HL-60/S4 treated with phorbol 12-myristate 13-acetate at 8.2 ng/mL for 4 days and 3 days (cell line): ENCODE results near the gene PIPOX.

Source experiments
- in situ Hi-C: fragments of 300-500 bp; cut with MboI; formaldehyde crosslinking; loops from 2 replicates; pipeline ENCODE4 v1.15.0; 2022; ENCODE audit warnings: low sequenced_read_pairs

Gene PIPOX

DNA sequence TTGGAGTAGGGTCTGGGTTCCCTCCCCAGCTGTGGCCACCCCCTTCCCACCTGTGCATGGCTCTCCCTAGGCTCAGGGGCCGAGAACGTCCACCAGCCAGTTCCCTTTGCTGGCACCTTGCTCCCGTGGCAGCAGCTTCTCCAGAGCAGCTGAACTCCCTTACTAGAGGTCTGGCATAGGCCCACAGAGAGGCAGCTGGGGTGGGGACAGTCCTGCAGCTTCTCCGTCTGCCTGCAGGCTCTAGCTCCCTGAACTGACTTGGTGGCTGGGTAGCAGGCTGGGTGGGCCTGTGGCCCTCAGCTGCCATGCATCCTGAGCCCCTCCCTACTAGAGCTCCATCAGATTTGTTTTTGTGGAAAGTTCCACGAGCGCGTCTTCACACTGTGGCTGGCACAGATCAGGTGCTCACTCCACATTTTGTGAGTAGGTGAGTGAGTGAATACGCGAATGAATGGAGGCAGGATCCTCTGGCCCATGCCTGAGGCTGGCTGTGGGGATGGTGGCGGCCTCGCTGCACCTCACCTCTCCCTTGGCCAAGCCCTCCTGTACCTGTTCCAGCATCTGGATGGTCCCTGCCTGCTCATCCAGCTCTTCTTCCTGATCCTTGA is 51.3 kb downstream of the PIPOX start:
- in situ Hi-C loops, result no loop called here

DNA sequence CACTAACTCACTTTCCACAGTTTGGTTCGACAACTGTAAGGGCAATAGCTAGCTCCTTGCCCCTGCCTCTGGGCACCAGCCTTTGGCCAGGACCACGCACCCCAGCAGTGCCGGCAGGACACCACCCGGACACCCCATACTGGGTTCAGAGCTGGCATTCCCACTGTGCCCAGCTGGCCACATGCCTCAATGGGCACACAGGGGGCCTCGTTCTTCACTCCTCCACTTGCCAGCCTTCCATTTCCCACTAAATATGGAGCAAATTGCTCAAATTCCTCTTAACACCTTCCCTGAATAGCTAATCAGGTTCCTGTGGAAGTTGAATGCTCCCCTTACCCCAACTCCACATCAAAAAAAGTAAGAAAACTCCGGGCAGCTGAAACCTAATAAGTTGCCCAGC is 52.5 kb downstream of the PIPOX start:
- in situ Hi-C loops, result no loop called here

DNA sequence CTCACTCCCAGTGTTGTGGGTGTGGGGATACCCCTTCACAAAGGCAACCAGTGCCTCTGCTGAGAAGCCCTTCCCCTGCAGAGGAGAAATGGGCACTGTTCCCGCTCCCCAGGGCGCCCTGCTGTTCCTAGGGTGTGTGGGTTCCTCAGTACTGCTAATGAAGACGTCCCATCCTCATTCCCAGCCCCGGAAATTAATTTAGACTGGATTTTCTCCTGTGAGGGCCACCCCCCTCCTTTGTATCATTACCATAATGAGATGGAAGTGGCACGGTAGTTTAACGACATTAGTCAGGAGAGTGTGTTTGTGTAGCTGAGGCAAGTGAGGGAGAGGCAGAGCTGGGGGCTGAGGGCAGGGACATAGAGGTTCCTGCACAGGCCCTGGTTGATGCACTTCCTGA is 53.2 kb downstream of the PIPOX start:
- in situ Hi-C loops, result no loop called here

DNA sequence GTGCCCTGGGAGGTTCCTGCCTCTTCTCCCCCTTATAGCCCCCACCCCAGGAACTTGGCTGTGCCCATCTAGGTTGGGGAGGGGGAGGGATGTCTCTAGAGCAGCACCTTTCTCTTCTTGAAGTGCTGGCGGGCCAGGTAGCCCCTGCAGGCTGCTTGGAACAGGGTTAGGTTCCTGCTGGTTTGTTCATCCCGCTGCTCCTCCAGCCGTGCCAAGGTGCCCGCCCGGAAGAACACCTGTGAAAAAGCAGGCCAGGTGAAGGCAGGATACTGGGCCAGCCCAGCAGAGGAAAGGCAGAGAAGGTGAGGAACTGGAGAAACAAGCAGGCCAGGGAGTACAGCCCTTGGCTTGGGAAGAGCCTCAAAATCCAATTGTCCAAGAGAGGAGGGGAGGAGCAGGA is 56.6 kb downstream of the PIPOX start:
- in situ Hi-C loops, result no loop called here

DNA sequence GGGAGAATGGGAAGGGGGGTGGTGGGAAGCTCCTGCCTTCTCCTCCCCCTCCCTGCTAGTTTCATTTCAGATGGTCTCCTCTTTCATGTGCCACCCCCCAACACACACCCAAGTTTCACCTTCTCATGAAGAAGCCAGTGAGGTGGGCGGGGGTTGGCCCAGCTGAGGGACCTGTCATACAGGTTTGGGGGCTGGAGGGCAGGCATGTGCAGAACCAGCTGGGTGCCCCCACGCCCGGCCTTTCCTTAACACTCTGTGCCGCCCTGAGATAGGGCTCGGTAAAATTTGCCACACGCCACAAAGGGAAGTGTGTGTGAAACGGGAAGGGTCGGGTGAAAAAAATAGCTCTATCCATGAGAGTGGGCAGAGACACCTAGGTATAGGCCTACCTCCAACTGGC is 57.4 kb downstream of the PIPOX start:
- in situ Hi-C loops, result no loop called here

DNA sequence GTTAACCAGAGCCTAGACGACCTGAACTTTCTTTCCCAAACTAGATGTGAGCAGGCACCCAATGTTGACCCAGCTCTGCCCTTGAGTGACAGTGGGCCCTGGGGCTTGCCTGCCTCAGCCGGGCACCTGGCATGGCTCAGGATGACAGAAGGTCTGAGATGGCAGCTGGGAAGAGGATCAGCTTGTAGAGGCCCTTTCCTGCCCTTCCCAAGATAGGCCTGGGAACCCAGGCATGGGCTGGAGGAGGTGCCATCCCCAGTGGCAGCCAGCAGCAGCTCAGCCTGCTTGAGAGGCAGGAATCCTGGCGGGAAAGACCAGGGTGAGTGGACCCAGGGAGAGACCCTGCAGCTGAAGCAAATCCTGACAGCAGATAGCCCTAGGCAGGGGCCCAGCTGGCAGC is 59.1 kb downstream of the PIPOX start:
- in situ Hi-C loops, result no loop called here

DNA sequence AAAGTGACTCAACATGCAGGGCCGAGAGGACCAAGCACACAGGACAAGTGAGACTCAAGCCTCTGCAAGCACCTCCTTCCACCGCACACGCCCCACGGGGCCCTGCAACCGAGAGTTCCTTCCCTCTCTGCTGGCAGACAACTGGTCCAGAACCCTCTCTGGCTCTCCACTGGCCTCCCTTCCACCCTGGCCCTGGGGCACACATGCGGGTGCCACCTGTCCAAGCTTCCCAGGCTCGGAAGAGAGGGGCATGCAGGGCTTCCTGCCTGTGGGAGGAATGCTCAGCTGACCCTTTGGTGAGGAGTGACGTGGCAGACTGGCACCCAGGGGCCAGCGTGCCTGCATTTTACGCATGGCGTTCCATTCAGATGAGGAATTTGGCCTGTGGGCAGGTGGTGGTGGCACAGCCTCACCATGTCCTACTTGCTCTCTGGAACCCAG is 59.8 kb downstream of the PIPOX start:
- in situ Hi-C loops, result no loop called here

DNA sequence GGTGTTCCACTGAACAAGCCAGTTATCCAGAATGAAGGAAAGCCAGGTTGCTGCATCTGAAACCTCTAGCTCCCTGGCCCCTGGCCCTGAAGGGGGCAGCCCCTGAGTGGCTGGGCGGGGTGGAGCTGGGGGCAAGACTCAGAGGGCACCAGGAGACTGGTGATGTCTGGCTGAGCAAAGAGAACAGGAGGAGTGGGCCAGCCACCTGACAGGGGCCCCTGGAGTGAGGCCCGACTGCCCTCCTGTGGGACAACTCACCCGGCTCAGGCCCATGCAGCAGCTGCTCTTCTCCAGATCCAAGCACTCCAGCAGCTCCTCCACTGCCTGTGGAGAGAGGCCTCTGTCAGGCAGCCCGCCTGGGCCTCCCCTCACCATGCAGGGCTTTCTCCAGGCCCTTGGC is 60.4 kb downstream of the PIPOX start:
- in situ Hi-C loops, result no loop called here
